HepG2 (cell line): ENCODE data around the gene CISD3. TPM values are rescaled to one million over a fixed set of nuclear protein-coding genes. Genes with fewer than 3 reads are reported as not detected.

Source experiments
- ATF6 ChIP-seq: sonication (generic); formaldehyde crosslinking; conservative IDR thresholded peaks from 2 replicates; pipeline ENCODE4 v1.4.0; 2020; ENCODE audit warnings: missing genetic modification reagents
- CBX5 ChIP-seq: sonication (generic); formaldehyde crosslinking; IDR thresholded peaks from 2 replicates; pipeline ENCODE4 v1.4.0; 2020; ENCODE audit warnings: missing genetic modification reagents, borderline replicate concordance
- CC2D1A ChIP-seq: sonication (generic); formaldehyde crosslinking; IDR thresholded peaks from 2 replicates; pipeline ENCODE4 v1.8.1; 2023; ENCODE audit warnings: mild to moderate bottlenecking, missing genetic modification reagents
- CREB1 ChIP-seq, 2 experiments: fragments of 450-650 bp in 1 of 2; IDR thresholded peaks; 2 replicates each; pipeline ENCODE4 v1.6.1; 2016 to 2017; ENCODE audit warnings: control low read depth in 1 of 2, mild to moderate bottlenecking in 1 of 2, missing compliant biosample characterization in 1 of 2, missing genetic modification characterization in 1 of 2
- MIXL1 ChIP-seq: IDR thresholded peaks from 2 replicates; pipeline ENCODE4 v1.6.1; 2016
- NBN ChIP-seq: fragments of 450-650 bp; conservative IDR thresholded peaks from 2 replicates; pipeline ENCODE4 v1.6.1; 2017
- NFYC ChIP-seq: IDR thresholded peaks from 2 replicates; pipeline ENCODE4 v1.6.1; 2016; ENCODE audit warnings: missing genetic modification reagents, missing compliant biosample characterization
- RELA ChIP-seq: sonication (generic); formaldehyde crosslinking; IDR thresholded peaks from 2 replicates; pipeline ENCODE4 v1.4.0; 2020; ENCODE audit warnings: missing genetic modification reagents
- RFX1 ChIP-seq: fragments of 450-650 bp; IDR thresholded peaks from 2 replicates; pipeline ENCODE4 v1.6.1; 2017
- SOX6 ChIP-seq, 2 experiments: fragments of 450-650 bp in 1 of 2; sonication (generic) in 1 of 2; formaldehyde crosslinking in 1 of 2; IDR thresholded peaks; 2 replicates each; pipeline versions ENCODE4 v1.4.0 to v1.6.1; 2017 to 2020; ENCODE audit warnings: antibody characterized with exemption in 1 of 2, mild to moderate bottlenecking in 1 of 2, missing genetic modification reagents in 1 of 2
- TBL1XR1 ChIP-seq: fragments of 150-350 bp; IDR thresholded peaks from 2 replicates; pipeline ENCODE4 v1.6.1; 2014; ENCODE audit warnings: borderline replicate concordance, low read length; ENCODE audit not compliant: partially characterized antibody
- ZBTB40 ChIP-seq, 2 experiments: fragments of 450-650 bp in 1 of 2; sonication (generic) in 1 of 2; formaldehyde crosslinking in 1 of 2; IDR thresholded peaks; 2 replicates each; pipeline versions ENCODE4 v1.6.1 to v1.8.0; 2016 to 2022; ENCODE audit warnings: antibody characterized with exemption in 1 of 2, mild to moderate bottlenecking in 1 of 2, missing genetic modification reagents in 1 of 2
- ZBTB44 ChIP-seq: sonication (generic); formaldehyde crosslinking; IDR thresholded peaks from 2 replicates; pipeline ENCODE4 v1.4.0; 2020; ENCODE audit warnings: missing genetic modification reagents
- ZC3H4 ChIP-seq: sonication (generic); formaldehyde crosslinking; IDR thresholded peaks from 2 replicates; pipeline ENCODE4 v1.4.0; 2020; ENCODE audit warnings: missing genetic modification reagents, borderline replicate concordance
- ZKSCAN1 ChIP-seq: fragments of 150-350 bp; IDR thresholded peaks from 2 replicates; pipeline ENCODE4 v1.6.1; 2014; ENCODE audit warnings: low read length
- ZNF260 ChIP-seq: sonication (generic); formaldehyde crosslinking; IDR thresholded peaks from 2 replicates; pipeline ENCODE4 v1.4.0; 2020; ENCODE audit warnings: missing genetic modification reagents, low read depth, mild to moderate bottlenecking, borderline replicate concordance
- ZNF343 ChIP-seq: sonication (generic); formaldehyde crosslinking; IDR thresholded peaks from 2 replicates; pipeline ENCODE4 v1.4.0; 2020; ENCODE audit warnings: mild to moderate bottlenecking, missing genetic modification reagents
- polyA plus RNA-seq, 8 experiments: library from polyadenylated mRNA; depleted of rRNA in 3 of 8; stranded (reverse) in 7 of 8; unstranded in 1 of 8; fragments of >200 nt; fragmentation: Illumina TruSeq in 4 of 8; extraction: Trizol in 4 of 8; gene quantifications; 2 replicates each; pipeline versions ENCODE4 v1.2.1 to v1.2.3, GENCODE V29; 2011 to 2016; ENCODE audit warnings: low read depth in 4 of 8, missing spikeins in 1 of 8, mixed read lengths in 1 of 8; ENCODE audit not compliant: insufficient read depth in 1 of 8
- total RNA-seq, 5 experiments: library from RNA; depleted of rRNA; stranded (reverse); fragments of >200 nt; fragmentation: Illumina TruSeq; extraction: Trizol; gene quantifications; 2 replicates each; pipeline ENCODE4 v1.2.3, GENCODE V29; 2016; ENCODE audit warnings: low read depth in 1 of 5

Gene CISD3
- total and polyA plus RNA-seq, 2 of the 13 experiments (the other 11 are each of a cell fraction or from before 2014, with no cell fraction given) = 30.0 to 34.1 TPM

DNA sequence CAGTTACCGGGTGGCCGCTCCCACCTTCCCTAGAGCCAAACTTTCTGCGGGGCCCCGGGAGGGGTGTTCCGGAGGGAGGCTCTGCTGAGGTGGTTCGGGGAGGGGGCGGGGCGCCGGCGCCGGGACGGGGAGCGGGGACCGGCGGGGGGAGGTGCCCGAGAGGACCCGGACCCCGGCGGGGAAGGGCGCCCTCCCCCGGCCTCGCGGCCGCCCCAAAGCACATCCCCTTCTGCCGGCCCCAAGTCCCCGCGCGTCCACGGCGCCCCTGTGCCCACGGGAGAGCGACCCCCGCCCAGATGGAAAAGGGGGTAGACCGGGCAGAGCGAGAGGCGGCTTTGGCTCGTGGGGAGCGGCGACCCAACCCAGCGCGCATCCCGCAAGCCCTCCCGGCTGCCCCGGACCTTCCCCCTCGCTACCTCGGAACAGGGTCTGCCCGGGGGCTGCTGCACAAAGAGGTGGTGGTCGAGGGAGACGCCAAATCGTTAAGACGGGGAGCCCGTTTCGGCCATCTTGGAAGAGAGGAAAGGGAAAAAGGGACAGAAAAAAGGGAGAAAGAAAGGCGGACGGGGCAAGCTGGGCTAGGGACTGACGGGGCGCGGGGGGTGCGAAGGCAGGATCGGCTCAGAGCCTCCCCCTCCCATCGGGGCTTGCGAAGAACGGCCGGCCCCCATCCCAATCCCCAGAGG, 17.5 kb downstream of the CISD3 start (continued):
- TF ChIP-seq ATF6 = no peak
- no peak for TF ChIP-seq CC2D1A (CRISPR knock-in tag)
- 0 out of 2 replicates have a peak, but pooled peaks have one; percentile 66 for TF ChIP-seq ZC3H4 (CRISPR knock-in tag)
- TF ChIP-seq TBL1XR1 = no peak
- no peak for TF ChIP-seq ZNF343
- no peak for TF ChIP-seq ZBTB40 (IDR thresholded peaks at IDR 0.05)
- TF ChIP-seq ZBTB40 (CRISPR knock-in tag; IDR thresholded peaks at IDR 0.05) = no peak
- TF ChIP-seq CBX5 (CRISPR knock-in tag) = 0 out of 2 replicates have a peak, but pooled peaks have one; percentile 16
- no peak for TF ChIP-seq SOX6 (IDR thresholded peaks at IDR 0.05)
- no peak for TF ChIP-seq SOX6 (CRISPR knock-in tag; IDR thresholded peaks at IDR 0.05)
- TF ChIP-seq MIXL1 (CRISPR knock-in tag) = no peak
- TF ChIP-seq ZNF260 (CRISPR knock-in tag) = no peak
- TF ChIP-seq ZBTB44 = peak; percentile 58; the same call in 1 of the 2 replicates
- TF ChIP-seq NBN = no peak
- no peak for TF ChIP-seq ZKSCAN1
- TF ChIP-seq RELA = 0 out of 2 replicates have a peak, but pooled peaks have one; percentile 30
- no peak for TF ChIP-seq NFYC
- TF ChIP-seq RFX1 = no peak
- TF ChIP-seq CREB1 (IDR thresholded peaks at IDR 0.05) = no peak
- TF ChIP-seq CREB1 (CRISPR knock-in tag; IDR thresholded peaks at IDR 0.05) = no peak
